Eye (tissue), 1 donor: ENCODE results near the gene DLGAP4.

Experiments used
- DNase-seq: peaks from one replicate; pipeline ENCODE4 v3.0.0-alpha.2; 2015

The DLGAP4 gene

DNA sequence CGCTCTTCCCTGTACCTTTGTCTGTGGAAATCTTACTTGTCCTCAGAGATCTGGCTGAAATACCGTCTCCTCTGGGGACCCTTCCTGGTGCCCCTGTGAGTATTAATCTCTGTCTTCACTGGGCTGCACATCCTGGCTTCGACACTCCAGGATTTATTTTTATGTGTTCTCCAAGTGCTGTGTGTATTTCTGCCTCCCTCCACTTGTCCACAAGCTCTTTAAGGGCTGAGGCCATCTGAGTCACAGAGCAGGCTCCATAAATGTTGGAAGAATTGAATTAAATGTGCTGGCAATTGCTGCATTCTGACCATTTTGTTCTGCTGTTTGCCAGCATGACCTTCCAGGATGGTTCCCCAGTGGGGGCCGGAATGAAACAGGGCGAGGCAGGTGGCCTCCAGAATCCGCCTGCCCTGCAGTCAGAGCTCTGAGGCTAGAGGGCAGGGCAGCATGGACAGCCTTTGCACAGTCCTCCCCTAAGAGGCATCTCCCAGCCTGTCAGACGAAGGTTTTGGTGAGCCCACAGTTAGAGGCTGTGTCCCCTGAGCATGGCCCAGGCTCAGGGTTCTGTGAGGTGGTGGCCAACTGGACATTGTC lies 105.8 kb downstream of the DLGAP4 start:
- no peak for DNase-seq

DNA sequence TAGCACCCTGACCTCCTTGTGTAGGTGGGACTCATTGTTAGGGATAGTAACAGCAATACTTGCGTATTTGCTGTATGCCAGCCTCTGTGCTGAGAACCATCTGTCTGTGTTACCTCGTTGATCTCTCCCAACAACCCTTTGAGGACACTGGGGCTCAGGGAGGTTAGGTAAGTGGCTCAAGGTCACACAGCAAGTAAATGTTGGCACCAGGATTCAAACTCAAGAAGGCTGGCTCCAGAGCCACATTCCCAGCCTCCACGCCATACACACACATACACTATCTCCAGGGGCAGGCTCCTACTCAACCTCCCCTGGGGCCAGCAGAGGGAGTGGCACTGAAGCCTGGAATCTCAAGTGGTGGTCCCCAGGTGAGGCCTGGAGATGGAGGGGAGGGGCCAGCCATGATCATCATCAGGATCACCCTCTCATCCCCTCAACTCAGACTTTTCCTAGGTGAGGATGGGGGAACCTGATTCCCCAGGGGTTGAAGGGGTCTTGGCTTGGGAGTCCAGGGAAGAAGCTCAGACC lies 109.4 kb downstream of the DLGAP4 start:
- no peak for DNase-seq

DNA sequence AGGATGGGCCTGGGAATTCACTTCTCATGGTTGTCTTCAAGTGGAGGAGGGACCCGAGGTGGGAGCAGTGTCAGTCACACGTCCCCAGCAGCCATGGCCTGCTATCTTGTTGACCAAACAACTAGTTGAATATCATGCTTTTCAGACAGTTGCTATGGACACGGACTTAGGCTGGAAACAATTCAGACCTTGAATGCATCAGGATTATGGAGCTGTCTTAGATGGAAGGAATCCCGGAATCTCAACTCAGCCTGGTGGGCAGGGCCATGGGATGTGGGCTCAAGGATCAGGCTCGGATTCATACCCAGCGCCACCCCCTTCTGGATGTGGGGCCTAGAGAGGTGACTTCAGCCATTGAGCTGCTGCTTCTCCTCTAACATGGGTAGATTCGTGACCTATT lies 112.6 kb downstream of the DLGAP4 start:
- no peak for DNase-seq

DNA sequence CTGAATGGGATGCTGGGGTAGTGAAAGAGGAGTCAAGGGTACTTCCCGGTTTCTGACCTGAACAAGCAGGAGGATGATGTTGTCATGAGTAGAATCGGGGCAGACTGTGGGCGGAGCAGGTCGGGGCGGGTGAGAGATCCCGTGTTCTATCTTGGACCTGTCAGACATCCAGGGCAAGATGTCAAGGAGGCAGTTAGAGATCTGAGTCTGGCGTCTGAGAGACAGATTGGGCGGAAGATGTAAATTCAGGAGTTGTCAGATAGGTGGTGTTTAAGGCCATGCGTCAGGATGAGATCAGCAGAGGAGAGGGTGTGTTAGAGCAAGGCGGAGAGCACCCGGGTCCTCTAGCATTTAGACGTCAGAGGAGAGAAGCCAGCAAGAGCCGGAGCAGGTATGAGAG lies 115.5 kb downstream of the DLGAP4 start:
- no peak for DNase-seq

DNA sequence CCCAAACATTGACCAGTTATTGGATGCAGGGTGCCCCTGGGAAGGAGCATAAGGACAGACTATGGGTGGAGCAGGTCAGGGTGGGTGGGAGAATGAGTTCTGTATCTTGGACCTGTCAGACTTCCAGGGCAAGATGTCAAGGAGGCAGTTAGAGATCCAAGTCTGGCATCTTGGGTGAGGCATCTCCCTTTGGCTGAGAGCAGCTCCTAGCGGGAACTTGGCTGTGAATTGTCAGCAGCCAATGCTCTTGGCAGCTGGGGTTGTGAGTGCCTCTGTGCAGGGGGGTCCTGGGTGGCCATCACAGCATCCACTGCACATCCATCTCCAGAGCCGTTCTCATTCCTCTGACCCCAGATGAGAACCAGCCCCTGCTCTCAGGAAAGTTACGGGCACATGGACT lies 118.2 kb downstream of the DLGAP4 start:
- no peak for DNase-seq

DNA sequence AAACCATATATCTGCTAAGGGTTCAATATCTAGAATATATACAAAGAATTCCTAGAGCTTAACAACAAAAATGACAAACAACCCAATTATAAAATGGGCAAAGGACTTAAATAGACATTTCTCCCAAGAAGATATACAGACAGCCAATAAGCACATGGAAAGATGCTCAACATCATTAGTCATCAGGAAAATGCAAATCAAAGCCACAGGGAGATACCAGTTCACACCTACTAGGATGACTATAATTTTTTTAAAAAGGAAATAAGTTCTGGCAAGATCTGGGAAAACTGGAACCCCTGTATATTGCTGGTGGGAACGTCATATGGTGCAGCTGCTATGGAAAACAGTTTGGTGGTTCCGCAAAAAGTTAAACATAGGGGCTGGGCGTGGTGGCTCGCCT lies 119.0 kb downstream of the DLGAP4 start:
- DNase-seq, result no peak

DNA sequence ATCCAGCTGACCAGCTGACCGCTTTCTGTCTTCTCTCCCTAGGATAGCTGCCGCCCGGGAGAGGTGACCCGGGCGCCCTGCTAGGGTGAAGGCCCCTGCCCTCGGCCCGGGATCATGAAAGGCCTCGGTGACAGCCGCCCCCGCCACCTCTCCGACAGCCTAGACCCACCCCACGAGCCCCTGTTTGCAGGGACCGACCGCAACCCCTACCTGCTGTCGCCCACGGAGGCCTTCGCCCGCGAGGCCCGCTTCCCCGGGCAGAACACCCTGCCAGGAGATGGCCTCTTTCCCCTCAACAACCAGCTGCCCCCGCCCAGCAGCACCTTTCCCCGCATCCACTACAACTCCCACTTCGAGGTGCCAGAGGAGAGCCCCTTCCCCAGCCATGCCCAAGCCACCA lies 125.5 kb downstream of the DLGAP4 start:
- no peak for DNase-seq

DNA sequence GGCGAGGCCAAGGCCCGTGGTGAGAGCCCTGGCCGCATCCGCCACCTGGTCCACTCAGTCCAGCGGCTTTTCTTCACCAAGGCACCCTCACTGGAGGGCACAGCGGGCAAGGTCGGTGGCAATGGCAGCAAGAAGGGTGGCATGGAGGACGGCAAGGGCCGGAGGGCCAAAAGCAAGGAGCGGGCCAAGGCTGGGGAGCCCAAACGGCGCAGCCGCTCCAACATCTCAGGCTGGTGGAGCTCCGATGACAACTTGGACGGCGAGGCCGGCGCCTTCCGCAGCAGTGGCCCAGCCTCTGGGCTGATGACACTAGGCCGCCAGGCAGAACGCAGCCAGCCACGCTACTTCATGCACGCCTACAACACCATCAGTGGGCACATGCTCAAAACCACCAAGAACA lies 126.0 kb downstream of the DLGAP4 start:
- no peak for DNase-seq

DNA sequence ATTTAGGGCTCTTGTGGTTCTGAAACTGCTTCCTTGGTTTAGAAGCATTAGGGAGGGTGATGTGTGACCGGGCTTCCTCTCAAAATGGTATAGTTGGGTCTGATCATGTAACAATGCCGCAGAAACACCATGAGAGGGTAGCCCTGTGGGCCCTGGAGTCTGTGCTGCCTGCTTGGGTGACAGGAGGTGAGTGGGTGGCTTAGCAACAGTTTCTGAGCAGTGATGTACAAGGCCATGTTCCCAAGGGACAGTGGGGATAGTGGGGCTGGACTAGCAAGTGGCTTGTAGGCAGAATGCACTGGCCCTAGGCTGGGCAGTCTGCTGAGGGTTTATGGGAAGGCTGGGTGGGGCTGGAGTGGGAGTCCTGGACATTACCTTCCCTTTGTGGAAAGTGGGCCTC lies 128.2 kb downstream of the DLGAP4 start:
- peak; percentile 17 for DNase-seq

DNA sequence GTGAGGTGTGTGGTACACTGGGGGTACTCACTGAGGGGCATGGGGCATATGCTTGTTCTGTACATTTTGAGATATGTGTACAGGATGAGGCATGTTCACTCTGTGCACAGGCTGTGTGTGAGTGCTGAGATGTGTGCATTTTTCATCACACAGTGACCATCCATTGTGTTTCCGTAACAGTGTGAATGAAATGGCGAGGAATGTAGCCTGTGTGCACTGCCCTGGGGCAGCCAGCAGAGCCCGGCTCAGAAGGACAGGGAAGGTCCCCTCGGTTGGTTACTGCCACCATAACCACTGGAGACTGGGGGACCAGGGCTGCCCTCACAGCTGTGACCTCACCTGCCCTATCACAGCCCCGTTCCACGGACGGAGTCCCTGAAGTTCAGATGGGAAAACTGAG lies 129.0 kb downstream of the DLGAP4 start:
- DNase-seq, result no peak

DNA sequence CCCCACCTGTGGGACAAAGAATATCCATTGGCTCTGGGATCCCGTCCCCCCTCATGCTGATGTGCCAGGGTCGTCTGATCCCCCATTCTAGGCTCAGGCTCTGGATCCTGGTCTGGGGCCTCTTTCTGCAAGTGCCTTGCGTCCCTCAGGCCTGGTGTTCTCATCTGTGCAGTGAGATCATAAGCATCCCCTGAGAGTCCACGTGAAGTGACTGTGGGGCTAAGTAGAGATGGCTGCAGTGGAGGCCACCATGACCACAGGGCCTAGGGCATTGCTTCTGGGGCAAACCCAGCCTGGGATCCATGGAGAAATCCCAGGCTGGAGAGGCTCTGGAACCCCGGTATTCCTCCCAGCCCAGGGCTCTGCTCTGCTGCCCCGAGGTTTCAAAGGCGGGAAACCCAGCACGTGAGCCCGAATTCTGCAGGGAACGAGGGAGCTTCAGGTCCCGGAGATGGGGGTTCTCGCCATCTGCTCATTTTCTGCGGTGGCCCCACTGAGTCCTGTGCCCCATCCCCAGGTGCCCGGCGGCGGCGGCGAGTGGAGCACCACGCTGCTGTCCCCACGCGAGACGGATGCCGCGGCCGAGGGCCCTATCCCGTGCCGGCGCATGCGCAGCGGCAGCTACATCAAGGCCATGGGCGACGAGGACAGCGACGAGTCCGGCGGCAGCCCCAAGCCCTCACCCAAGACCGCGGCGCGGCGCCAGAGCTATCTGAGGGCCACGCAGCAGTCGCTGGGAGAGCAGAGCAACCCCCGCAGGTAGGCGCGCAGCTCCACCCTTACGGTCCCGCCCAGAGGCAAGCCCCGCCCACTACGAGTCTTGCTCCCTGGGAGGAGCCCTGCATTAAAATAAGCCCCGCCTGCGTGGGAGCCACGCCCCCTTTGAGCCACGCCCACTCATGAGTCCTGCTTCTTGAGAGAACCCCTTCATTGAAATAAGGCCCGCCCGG lies 129.7 kb downstream of the DLGAP4 start:
- peak; percentile 73 for DNase-seq

DNA sequence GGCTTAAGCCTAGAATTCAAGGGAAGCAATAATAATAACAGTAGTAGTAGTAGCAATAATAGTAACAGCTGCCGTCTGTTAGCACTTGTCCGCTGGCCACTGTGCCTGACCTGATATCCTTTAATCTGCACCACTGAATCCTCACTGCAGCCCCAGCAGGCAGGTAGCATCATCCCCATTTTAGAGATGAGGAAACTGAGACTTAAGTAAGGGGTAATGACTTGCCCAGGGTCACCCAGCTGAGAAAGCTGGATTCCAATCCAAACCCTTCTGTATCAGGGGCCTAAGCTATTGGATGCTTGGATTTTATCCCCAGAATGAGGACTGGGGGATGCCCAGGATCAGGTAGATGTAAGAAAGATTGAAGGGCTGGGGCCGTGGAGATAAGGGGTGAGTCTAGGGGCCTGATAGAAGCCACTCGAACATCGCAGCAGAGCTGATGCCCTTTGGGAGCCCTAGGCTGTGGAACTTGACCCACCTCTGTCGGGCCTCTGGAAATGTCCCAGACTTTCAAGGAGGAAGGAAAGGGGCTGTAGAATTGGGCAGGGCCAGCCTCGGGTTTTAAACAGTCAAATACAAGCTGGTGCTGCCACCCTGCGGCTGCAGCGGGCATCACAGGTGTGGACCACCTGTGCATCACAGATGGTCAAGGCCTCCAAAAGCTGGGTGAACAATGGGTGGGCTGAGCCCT lies 133.0 kb downstream of the DLGAP4 start:
- peak; percentile 86 for DNase-seq

DNA sequence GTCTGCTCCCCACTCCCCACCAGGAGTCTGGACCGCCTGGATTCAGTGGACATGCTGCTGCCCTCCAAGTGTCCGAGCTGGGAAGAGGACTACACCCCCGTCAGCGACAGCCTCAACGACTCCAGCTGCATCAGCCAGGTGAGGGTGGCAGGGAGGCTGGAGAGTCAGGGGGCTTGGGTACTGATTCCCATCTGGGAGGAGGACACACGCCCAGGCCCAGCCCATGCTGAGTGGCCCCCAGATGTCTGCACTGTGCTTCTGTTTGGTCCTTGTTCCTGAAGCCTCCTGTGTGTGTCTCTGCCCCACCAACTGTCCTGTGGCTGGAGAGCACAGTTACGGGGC lies 133.6 kb downstream of the DLGAP4 start:
- no peak for DNase-seq

DNA sequence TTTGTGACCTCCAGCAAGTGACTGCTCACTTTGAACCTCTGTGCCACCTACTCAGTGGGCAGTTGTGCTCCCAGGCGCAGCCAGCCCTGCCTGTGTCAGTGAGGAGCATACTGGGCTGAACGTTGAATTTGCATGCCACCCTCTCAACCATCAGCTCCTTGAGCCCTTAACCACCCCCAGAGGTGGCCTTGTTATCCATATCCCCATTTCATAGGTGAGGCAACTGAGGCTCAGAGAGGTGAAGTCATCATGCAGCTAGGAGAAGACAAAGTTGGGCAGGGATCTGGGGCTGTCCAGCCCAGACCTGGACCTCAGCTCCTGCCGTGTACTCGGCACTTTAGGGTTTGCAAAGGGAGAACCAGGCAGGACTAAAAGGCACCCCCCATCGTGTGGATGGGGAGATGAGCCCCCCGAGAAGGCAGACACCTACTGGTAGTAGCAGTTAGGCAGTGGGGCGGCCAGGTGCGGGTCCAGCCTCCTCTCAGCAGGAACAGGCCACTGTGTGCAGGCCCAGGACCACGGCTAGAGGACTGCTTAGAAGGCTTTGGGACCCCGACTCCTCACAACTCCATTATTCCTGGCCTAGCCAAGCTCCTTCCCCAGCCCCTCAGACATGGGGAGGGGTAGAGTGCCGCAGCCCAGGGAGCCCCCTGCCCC lies 134.4 kb downstream of the DLGAP4 start:
- no peak for DNase-seq

DNA sequence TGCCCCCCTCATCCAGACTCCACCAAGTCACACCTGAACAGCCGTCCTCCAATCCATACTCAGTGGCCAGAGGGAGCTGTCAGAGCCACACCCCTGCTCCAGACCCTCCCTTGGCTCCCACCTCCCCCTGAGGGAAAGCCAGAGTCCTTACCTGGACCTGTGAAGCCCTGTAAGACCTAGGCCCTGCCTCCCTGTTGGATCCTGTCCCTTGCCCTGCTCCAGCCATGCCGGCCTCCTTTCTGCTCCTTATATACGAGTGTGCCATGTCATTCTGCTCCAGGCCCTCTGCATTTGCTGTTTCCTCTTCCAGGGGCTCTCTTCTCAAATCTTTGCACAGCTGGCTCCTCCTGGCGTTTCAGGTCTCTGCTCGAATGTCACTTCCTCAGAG lies 134.9 kb downstream of the DLGAP4 start:
- no peak for DNase-seq

DNA sequence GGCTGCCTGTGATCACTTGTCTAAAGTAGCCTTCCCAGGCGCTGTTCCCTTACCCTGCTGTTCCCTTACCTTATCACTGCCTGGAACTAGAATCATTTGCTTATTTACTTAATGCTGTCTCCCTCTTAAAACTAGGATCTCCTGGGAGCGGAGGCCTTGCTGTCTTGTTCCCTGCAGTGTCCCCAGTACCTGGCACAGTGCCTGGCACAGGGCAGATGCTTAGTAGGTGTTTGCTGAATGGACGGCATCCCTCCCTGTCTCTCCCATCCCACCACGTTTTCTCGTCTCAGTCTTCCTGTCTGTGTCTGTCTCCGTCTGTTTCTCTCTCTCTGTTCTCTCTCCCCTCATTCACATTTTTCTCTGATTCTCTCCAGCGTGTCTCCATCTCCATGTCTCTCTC lies 135.3 kb downstream of the DLGAP4 start:
- DNase-seq, result no peak

DNA sequence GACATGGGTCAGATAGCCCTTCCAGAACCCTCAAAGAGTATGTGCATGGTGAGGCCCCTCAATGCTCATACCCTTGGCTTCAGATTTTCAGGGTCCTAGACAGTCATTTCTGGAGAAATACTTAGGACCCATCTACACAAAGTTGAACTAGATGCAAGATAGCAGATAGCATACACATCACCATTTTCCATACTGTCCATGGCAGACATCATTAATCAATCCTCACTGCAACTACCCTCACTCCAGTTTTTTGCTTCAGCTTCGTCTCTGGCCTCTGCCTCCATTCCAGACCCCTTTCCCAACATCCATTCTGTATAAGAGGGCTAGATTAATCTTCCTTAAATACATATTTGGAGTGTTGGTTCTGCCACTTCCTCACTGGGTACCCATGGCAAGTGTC lies 139.7 kb downstream of the DLGAP4 start:
- no peak for DNase-seq

DNA sequence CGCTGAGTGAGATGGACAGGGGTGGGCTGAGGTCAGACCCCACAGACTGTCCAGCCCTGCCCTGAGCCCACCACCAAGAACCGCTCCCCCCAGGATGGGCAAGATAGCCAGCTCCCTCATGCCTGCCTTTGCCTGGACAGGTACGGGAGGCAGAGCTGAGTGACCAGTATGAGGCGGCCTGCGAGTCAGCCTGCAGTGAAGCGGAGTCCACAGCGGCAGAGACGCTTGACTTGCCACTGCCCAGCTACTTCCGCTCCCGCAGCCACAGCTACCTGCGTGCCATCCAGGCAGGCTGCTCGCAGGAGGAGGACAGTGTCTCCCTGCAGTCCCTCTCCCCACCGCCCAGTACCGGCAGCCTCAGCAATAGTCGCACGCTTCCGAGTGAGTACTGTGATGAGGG lies 140.4 kb downstream of the DLGAP4 start:
- DNase-seq, result no peak

DNA sequence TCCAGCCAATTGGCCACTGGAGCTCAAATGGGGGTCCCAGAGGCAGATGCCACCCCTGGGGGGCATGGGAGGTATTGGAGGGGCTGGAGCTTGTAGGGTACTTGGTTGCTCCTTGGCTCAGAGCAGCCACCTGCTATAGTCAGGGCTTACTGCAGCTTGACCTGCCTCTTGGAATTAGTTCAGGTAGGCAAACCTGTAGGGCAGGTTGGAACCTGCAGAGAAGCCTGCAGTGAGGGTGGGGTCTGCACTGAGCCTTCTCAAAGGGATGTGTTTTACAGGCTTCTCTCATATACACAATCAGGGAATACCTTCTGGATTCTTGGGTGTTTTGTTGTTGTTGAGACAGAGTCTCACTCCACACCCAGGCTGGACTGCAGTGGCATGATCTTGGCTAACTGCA lies 141.0 kb downstream of the DLGAP4 start:
- DNase-seq, result no peak

DNA sequence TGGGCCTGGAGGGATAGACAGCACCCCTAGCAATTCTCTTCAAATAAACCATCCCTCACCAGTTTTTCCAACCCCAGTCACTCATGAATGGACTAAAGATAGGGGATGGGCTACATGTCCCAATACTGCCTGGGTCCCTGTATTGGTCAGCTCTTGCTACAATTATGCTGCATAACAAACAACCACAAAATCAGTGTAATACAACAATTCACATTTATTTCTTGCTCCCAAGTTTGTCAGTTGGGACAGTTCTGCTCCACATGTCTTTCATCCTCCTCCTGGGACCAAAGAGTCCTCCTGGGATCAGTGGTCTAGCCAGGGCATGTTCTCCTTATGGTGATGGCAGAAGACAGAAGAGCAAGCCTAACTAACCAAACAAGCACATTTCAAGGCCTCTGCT lies 143.5 kb downstream of the DLGAP4 start:
- DNase-seq, result no peak

DNA sequence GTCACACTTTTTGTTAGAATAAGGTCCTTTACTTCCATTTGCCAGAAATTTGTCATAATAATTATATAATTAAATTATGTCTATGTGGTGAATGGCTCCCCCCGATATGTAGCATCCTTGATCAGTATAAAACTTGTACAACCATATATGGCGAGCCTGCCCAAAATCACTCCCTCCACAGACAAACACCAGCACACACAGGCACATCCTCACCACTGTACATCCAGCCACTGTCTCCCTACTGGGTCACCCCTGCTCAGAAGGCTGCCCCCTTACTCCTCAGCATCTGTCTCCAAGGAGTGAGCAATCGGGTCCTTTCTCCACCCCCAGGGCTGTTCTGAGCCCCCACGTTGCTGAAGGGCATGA lies 148.2 kb downstream of the DLGAP4 start:
- no peak for DNase-seq

DNA sequence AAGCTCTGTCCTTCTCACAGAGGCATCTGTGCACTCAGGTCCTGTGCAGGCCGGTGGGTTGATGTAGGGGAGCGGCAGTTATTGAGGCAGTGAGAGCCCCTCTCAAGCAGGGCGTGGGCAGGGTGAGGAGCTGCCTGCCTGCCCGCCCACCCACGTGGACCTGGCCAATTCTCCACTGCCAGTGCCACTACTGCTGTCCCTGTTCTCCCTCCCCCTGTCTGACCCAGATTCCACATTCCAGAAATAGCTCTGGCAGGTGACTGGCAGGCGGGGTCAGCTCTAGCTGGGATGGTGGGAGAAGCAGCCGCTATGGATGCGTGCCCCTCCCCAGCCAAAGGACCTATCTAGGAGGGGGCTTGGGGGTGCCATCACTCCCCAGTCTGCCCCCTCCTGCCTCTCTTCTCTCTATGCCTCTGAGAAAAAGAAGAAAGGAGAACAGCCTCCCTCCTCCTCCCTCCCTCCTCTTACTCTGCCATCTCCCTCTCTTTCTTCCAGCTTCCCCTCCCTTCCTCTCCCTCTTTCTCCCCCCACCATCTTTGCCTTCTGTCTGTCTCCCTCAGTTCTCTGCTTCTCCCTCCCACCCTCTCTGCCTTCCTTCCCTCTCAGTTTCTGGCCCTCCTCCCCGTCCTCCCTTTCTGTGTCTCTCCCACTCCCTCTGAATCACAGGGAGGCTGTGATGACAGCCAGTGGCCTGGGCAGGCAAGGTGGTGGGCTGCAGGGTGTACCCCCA lies 148.7 kb downstream of the DLGAP4 start:
- peak; percentile 93 for DNase-seq
